PC-9 (cell line): ENCODE data around the gene PIGC. TPM values are rescaled to one million over a fixed set of nuclear protein-coding genes. Genes with fewer than 3 reads are reported as not detected.

Experiments used
- BruUV-seq: library from RNA; stranded (reverse); fragments of 400-500 nt; replicated peaks from 2 replicates; lab custom pipeline; 2021; lab: Mats Ljungman, UMichigan
- CTCF ChIA-PET: fragments of 300-600 bp; sonication (Branson Sonifier 250); formaldehyde crosslinking; loops from one replicate; lab custom pipeline; 2022; ENCODE audit warnings: antibody characterized with exemption; lab: Charles Lee
- POLR2A ChIA-PET: fragments of 300-600 bp; sonication (Branson Sonifier 250); formaldehyde crosslinking; loops from one replicate; lab custom pipeline; 2022; ENCODE audit warnings: antibody characterized with exemption; ENCODE audit not compliant: unreplicated experiment; lab: Charles Lee
- DNase-seq, 2 experiments: peaks; one replicate each; pipeline versions ENCODE4 v3.0.0 to v3.0.0-alpha.2; 2015 to 2022; ENCODE audit warnings: mixed read lengths in 1 of 2
- H2AFZ ChIP-seq: fragments of 200-600 bp; sonication (generic); 2 replicates; pipeline ENCODE4 v1.8.1; 2017; ENCODE audit warnings: antibody characterized with exemption
- H3F3A ChIP-seq: fragments of 200-600 bp; sonication (generic); 2 replicates; pipeline ENCODE4 v1.8.1; 2017; ENCODE audit warnings: antibody characterized with exemption, mild to moderate bottlenecking, low read depth; ENCODE audit not compliant: insufficient read depth
- H3K27ac ChIP-seq: fragments of 200-600 bp; sonication (generic); 2 replicates; pipeline ENCODE4 v1.6.1; 2016; ENCODE audit warnings: mixed run types
- H3K27me3 ChIP-seq: fragments of 200-600 bp; sonication (generic); 2 replicates; pipeline ENCODE4 v1.6.1; 2016; ENCODE audit warnings: low read depth, mixed run types; ENCODE audit not compliant: insufficient read depth
- H3K36me3 ChIP-seq: fragments of 200-600 bp; sonication (generic); 2 replicates; pipeline ENCODE4 v1.6.1; 2016; ENCODE audit warnings: low read depth, mixed run types
- H3K4me1 ChIP-seq: fragments of 200-600 bp; sonication (generic); replicated peaks from 2 replicates; pipeline ENCODE4 v1.6.1; 2016; ENCODE audit warnings: mixed run types; ENCODE audit not compliant: insufficient read depth
- H3K4me2 ChIP-seq: fragments of 200-600 bp; sonication (generic); 2 replicates; pipeline ENCODE4 v1.6.1; 2017; ENCODE audit warnings: mixed run types
- H3K4me3 ChIP-seq: fragments of 200-600 bp; sonication (generic); 2 replicates; pipeline ENCODE4 v1.6.1; 2016; ENCODE audit warnings: mixed run types
- H3K79me2 ChIP-seq: fragments of 200-600 bp; sonication (generic); 2 replicates; pipeline ENCODE4 v1.6.1; 2017; ENCODE audit warnings: low read depth, mixed run types
- H3K9me2 ChIP-seq: fragments of 200-600 bp; sonication (generic); 2 replicates; pipeline ENCODE4 v1.8.1; 2017; ENCODE audit warnings: mild to moderate bottlenecking; ENCODE audit not compliant: insufficient read depth
- H3K9me3 ChIP-seq: fragments of 200-600 bp; sonication (generic); 2 replicates; pipeline ENCODE4 v1.8.1; 2016; ENCODE audit warnings: low read depth; ENCODE audit not compliant: insufficient read depth
- H4K20me1 ChIP-seq: fragments of 200-600 bp; sonication (generic); 2 replicates; pipeline ENCODE4 v1.8.1; 2017; ENCODE audit not compliant: insufficient read depth
- CTCF ChIP-seq: fragments of 200-600 bp; sonication (generic); conservative IDR thresholded peaks from 2 replicates; pipeline ENCODE4 v1.6.1; 2017; ENCODE audit warnings: mixed run types, antibody characterized with exemption, mild to moderate bottlenecking, moderate library complexity
- EZH2 ChIP-seq: fragments of 200-600 bp; sonication (generic); IDR thresholded peaks from 2 replicates; pipeline ENCODE4 v1.8.0; 2017; ENCODE audit warnings: antibody characterized with exemption, low read depth
- intact Hi-C: fragments of 100-400 bp; cut with micrococcal nuclease; formaldehyde crosslinking; loops from one replicate; pipeline ENCODE4 v1.10.0; 2022; ENCODE audit not compliant: unreplicated experiment
- total RNA-seq: library from RNA; stranded (reverse); gene quantifications from 2 replicates; pipeline ENCODE4 v1.2.3, GENCODE V29; 2021

PIGC gene
- total RNA-seq, 1 experiment from 2014 or later: 26.5 TPM

GRCh38 chr1:172427191-172427590 lies 16.7 kb downstream of the PIGC start:
- DNase-seq: no peak
- TF ChIP-seq EZH2 (no peak), CTCF (no peak)
- Histone ChIP-seq H3K27me3 (no peaks in the 10 kb centered on the region), H4K20me1 (no peaks in the 10 kb centered on the region), H3F3A (peaks cover 13% of the 10 kb centered on the region; the same call in 1 of the 2 replicates), H3K4me3 (no peak overlapping the region), H2AFZ (no peak overlapping the region), H3K4me2 (no peak overlapping the region), H3K27ac (no peak overlapping the region), H3K9me3 (no peaks in the 10 kb centered on the region), H3K9me2 (no peaks in the 10 kb centered on the region), H3K36me3 (no peaks in the 10 kb centered on the region), H3K79me2 (no peaks in the 10 kb centered on the region), H3K4me1 (peaks cover 12% of the 10 kb centered on the region)
- intact Hi-C loops: no loop called here
- no TSS peak for BruUV-seq
- CTCF ChIA-PET: no interaction called here
- POLR2A ChIA-PET: no interaction called here

- intact Hi-C loops: no loop called here
- ChIA-PET POLR2A (interaction anchor here (0.5 to 0.7 kb wide), 2 partner anchors 121 to 783 kb away, joined by 3 to 21 read pairs; no protein-coding TSS in a partner anchor), CTCF (no interaction called here)
- TF ChIP-seq CTCF (no peak), EZH2 (no peak)
- no peak for DNase-seq
- Histone ChIP-seq H2AFZ (no peak overlapping the region), H3K9me2 (no peaks in the 10 kb centered on the region), H3K9me3 (no peaks in the 10 kb centered on the region), H3F3A (no peaks in the 10 kb centered on the region), H3K79me2 (no peaks in the 10 kb centered on the region), H3K27ac (no peak overlapping the region), H3K4me2 (no peak overlapping the region), H4K20me1 (no peaks in the 10 kb centered on the region), H3K4me3 (no peak overlapping the region), H3K36me3 (no peaks in the 10 kb centered on the region), H3K27me3 (no peaks in the 10 kb centered on the region), H3K4me1 (no peaks in the 10 kb centered on the region)
- no TSS peak for BruUV-seq
These were observed 18.5 kb downstream of the PIGC start for GRCh38 chr1:172425339-172425738.

GRCh38 chr1:172423336-172423735 lies 20.5 kb downstream of the PIGC start:
- ChIA-PET POLR2A (no interaction called here), CTCF (no interaction called here)
- no peak for DNase-seq
- H2AFZ ChIP-seq: no peak overlapping the region
- no peaks in the 10 kb centered on the region for H4K20me1 ChIP-seq
- intact Hi-C loops: no loop called here
- peaks cover 4% of the 10 kb centered on the region; the same call in 1 of the 2 replicates for H3K4me1 ChIP-seq
- BruUV-seq: no TSS peak
- peaks cover 2% of the 10 kb centered on the region; the same call in 1 of the 2 replicates for H3K9me3 ChIP-seq
- no peak overlapping the region for H3K27ac ChIP-seq
- no peaks in the 10 kb centered on the region for H3K27me3 ChIP-seq
- no peaks in the 10 kb centered on the region for H3K79me2 ChIP-seq
- H3K4me3 ChIP-seq: no peak overlapping the region
- no peak for TF ChIP-seq CTCF
- TF ChIP-seq EZH2: no peak
- no peaks in the 10 kb centered on the region for H3K9me2 ChIP-seq
- H3F3A ChIP-seq: no peaks in the 10 kb centered on the region
- H3K4me2 ChIP-seq: no peak overlapping the region
- no peaks in the 10 kb centered on the region for H3K36me3 ChIP-seq
